Stimulated activated CD8-positive, alpha-beta memory T cell treated with anti-CD3 and anti-CD28 coated beads, Interleukin-12 subunit alpha, Interleukin-12 subunit beta, amount 100 ng/mL, for 4 hours (primary cell): ENCODE results near the gene KRTAP5-11.
"Not testable (repeated sequence)": the region's sequence is repeated elsewhere in the genome, so short reads cannot be mapped to it uniquely, and the experiment has no call there.

ENCODE experiments used
- DNase-seq: peaks from one replicate; pipeline ENCODE4 v3.0.0-alpha.2; 2020; ENCODE audit warnings: low read depth

Gene KRTAP5-11

GRCh38 chr11:71580057-71581003, 2.3 kb downstream of the KRTAP5-11 start:
- no peak for DNase-seq

- not testable (repeated sequence) for DNase-seq
Observed at GRCh38 chr11:71579513-71579912, 3.2 kb downstream of the KRTAP5-11 start.

GRCh38 chr11:71577469-71578004, 5.1 kb downstream of the KRTAP5-11 start:
- no peak for DNase-seq

GRCh38 chr11:71576688-71577465, 5.8 kb downstream of the KRTAP5-11 start:
- DNase-seq = not testable (repeated sequence)

- no peak for DNase-seq
Observed at GRCh38 chr11:71575723-71576424, 6.8 kb downstream of the KRTAP5-11 start.

- DNase-seq = no peak
Observed at GRCh38 chr11:71574418-71574817, 8.3 kb downstream of the KRTAP5-11 start.

- DNase-seq = no peak
Observed at GRCh38 chr11:71572811-71573210, 9.9 kb downstream of the KRTAP5-11 start.

GRCh38 chr11:71571101-71571850, 11.4 kb downstream of the KRTAP5-11 start:
- not testable (repeated sequence) for DNase-seq

GRCh38 chr11:71568704-71569349, 13.8 kb downstream of the KRTAP5-11 start:
- no peak for DNase-seq

GRCh38 chr11:71567633-71568032, 15.0 kb downstream of the KRTAP5-11 start:
- not testable (repeated sequence) for DNase-seq

GRCh38 chr11:71566626-71567599, 15.8 kb downstream of the KRTAP5-11 start:
- DNase-seq = not testable (repeated sequence)

- DNase-seq = no peak
Observed at GRCh38 chr11:71566081-71566620, 16.5 kb downstream of the KRTAP5-11 start.

GRCh38 chr11:71565263-71565662, 17.4 kb downstream of the KRTAP5-11 start, which contains the start of gene KRTAP5-10:
Gene KRTAP5-10, plus strand, starts transcription at chr11:71565563. Its CDS starts 25 bp downstream, at chr11:71565588.
- no peak for DNase-seq

- DNase-seq = no peak
Observed at GRCh38 chr11:71564430-71564829, 18.2 kb downstream of the KRTAP5-11 start.

- DNase-seq = no peak
Observed at GRCh38 chr11:71563406-71563805, 19.3 kb downstream of the KRTAP5-11 start.

GRCh38 chr11:71562120-71562519, 20.6 kb downstream of the KRTAP5-11 start:
- no peak for DNase-seq

GRCh38 chr11:71558996-71559395, 23.7 kb downstream of the KRTAP5-11 start:
- no peak for DNase-seq

GRCh38 chr11:71557257-71557656, 25.4 kb downstream of the KRTAP5-11 start:
- no peak for DNase-seq

GRCh38 chr11:71556018-71556417, 26.7 kb downstream of the KRTAP5-11 start:
- no peak for DNase-seq
